Right lobe of liver (tissue), 6 donors: ENCODE results near the gene IKZF5. TPM values are rescaled to one million over a fixed set of nuclear protein-coding genes. Genes with fewer than 3 reads are reported as not detected.

Experiments used
- ATAC-seq, 4 donors: fragments of 200-7000 bp; cut with Tn5 transposase; one replicate each; pipeline ENCODE4 v1.9.1; 2020; ENCODE audit warnings: mild to moderate bottlenecking in 4 of 4, moderate library complexity in 4 of 4
- DNase-seq, 3 donors: peaks; one replicate each; pipeline ENCODE4 v3.0.0-alpha.2; 2020
- H3K27ac ChIP-seq, 3 donors: fragments of 200-600 bp; one replicate each; pipeline ENCODE4 v1.8.0; 2022
- H3K27me3 ChIP-seq, 2 donors: fragments of 200-600 bp; one replicate each; pipeline ENCODE4 v1.8.0; 2022
- H3K36me3 ChIP-seq, 4 donors: fragments of 200-600 bp; sonication (generic) in 1 of 4; one replicate each; pipeline versions ENCODE4 v1.5.1 to v1.8.0; 2017 to 2022; ENCODE audit warnings: control low read depth in 1 of 4
- H3K4me1 ChIP-seq, 4 donors: fragments of 200-600 bp; sonication (generic) in 1 of 4; one replicate each; pipeline versions ENCODE4 v1.5.1 to v1.8.0; 2017 to 2022; ENCODE audit warnings: control low read depth in 1 of 4
- H3K4me3 ChIP-seq, 3 donors: fragments of 200-600 bp; one replicate each; pipeline ENCODE4 v1.8.0; 2022
- H3K9me3 ChIP-seq, 4 donors: fragments of 200-600 bp; sonication (generic) in 1 of 4; one replicate each; pipeline versions ENCODE4 v1.5.1 to v1.8.0; 2017 to 2022; ENCODE audit warnings: control low read depth in 1 of 4
- POLR2A ChIP-seq: fragments of 450-650 bp; IDR thresholded peaks from one replicate; pipeline ENCODE4 v1.6.1; 2017; ENCODE audit warnings: antibody characterized with exemption, mild to moderate bottlenecking
- WGBS: methylation state at CpG from one replicate; pipeline ENCODE4 v1.1.6; 2018; ENCODE audit warnings: low coverage, low lambda C conversion rate; ENCODE audit not compliant: insufficient coverage; ENCODE audit errors: missing lambda C conversion rate; 5-methylcytosine and 5-hydroxymethylcytosine counted together
- intact Hi-C, 2 donors: fragments of 100-400 bp; cut with DNase I; formaldehyde crosslinking; loops; one replicate each; pipeline versions ENCODE4 v1.11.2 to v1.14.1; 2022
- total RNA-seq, 6 experiments: library from RNA; depleted of rRNA in 2 of 6; stranded (reverse); fragments of >200 nt in 2 of 6; fragmentation: NEBNext Ultra II Directional in 3 of 6; extraction: Animal tissue kit (Norgen Biotek cat#: 25700) in 3 of 6; gene quantifications; one replicate each; pipeline versions ENCODE4 v1.1.0 to v1.2.4, GENCODE V29; 2016 to 2023
- TF ChIP-seq, protein P1 (sequence below), 4 donors: fragments of 200-600 bp in 3 of 4; fragments of 450-650 bp in 1 of 4; IDR thresholded peaks; one replicate each; pipeline versions ENCODE4 v1.5.1 to v1.8.0; 2016 to 2022; ENCODE audit warnings: antibody characterized with exemption in 4 of 4, mild to moderate bottlenecking in 2 of 4
- donor health status: DM: no; HTN: yes; CAD: no.
- donor health status: DM: no; HTN: no; CAD: no.
- donor health status: DM: no; HTN: no; CAD: no.
- donor health status: DM: no; HTN: yes; CAD: no.
- donor health status: DM: no; HTN: yes; CAD: no.

Gene IKZF5
- total RNA-seq, 6 experiments from 2014 or later, result 4.1 to 15.8 (median 8.3) TPM

DNA sequence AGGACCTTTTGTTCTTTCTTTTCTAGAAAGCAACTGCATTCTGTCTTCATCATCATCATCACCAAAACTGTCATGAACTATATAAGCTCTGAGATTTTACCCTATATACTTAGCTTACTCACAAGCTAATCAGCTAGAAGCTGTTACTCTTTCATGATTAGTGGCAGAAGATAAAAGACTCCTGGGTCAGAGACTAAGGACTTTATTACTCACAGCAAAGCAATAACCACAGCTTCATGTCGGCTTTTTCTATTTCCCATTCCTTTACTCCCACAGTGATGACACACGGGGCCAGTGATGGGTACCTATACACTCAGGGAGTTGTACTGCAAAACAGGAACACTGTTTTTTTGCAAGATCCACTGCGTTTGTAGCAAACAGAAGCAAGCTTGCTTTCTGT lies 46.2 kb downstream of the IKZF5 start:
- no peak for DNase-seq
- Histone ChIP-seq H3K9me3 (no peaks in the 10 kb centered on the region), H3K4me1 (no peaks in the 10 kb centered on the region), H3K27me3 (no peaks in the 10 kb centered on the region), H3K27ac (no peak overlapping the region), H3K4me3 (no peak overlapping the region), H3K36me3 (no peaks in the 10 kb centered on the region)
- TF ChIP-seq, protein P1, sequence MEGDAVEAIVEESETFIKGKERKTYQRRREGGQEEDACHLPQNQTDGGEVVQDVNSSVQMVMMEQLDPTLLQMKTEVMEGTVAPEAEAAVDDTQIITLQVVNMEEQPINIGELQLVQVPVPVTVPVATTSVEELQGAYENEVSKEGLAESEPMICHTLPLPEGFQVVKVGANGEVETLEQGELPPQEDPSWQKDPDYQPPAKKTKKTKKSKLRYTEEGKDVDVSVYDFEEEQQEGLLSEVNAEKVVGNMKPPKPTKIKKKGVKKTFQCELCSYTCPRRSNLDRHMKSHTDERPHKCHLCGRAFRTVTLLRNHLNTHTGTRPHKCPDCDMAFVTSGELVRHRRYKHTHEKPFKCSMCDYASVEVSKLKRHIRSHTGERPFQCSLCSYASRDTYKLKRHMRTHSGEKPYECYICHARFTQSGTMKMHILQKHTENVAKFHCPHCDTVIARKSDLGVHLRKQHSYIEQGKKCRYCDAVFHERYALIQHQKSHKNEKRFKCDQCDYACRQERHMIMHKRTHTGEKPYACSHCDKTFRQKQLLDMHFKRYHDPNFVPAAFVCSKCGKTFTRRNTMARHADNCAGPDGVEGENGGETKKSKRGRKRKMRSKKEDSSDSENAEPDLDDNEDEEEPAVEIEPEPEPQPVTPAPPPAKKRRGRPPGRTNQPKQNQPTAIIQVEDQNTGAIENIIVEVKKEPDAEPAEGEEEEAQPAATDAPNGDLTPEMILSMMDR (IDR thresholded peaks at IDR 0.05), result no peak
- TF ChIP-seq POLR2A, result no peak
- no peak for ATAC-seq
- intact Hi-C loops, result no loop called here
- WGBS, result 45% methylated on average over 3 of the region's 3 CpGs

DNA sequence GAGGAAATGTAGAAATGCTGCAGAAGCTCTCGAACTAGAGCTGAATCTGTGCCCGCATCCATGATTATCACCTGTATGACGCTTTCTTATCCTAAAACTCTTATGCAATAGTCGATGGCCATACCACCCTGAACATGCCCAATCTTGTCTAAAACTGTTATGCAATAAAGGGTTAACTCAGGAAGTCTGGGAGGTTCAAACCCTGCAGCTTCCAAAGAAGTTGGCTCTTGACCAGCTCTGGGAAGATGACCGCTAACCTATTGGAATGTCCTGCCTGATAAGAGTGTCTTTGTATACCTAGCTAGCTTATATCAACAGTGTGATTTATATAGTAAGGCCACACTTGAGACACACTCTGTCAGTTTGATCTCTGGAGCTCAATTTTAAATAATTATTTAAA lies 51.1 kb downstream of the IKZF5 start:
- no peaks in the 10 kb centered on the region for H3K9me3 ChIP-seq
- no peaks in the 10 kb centered on the region for H3K36me3 ChIP-seq
- ATAC-seq (no peak), DNase-seq (no peak)
- WGBS, result 68% methylated on average over 5 of the region's 5 CpGs
- no peak overlapping the region for H3K4me3 ChIP-seq
- H3K27me3 ChIP-seq, result no peaks in the 10 kb centered on the region
- peaks cover 0 to 9% (median 0%) of the 10 kb centered on the region in 4 donors for H3K4me1 ChIP-seq
- H3K27ac ChIP-seq, result no peak overlapping the region
- intact Hi-C loops, result no loop called here
- TF ChIP-seq POLR2A, result no peak
- TF ChIP-seq, protein P1 (IDR thresholded peaks at IDR 0.05), result no peak

- no peak for DNase-seq
- ATAC-seq, result no peak
- H3K9me3 ChIP-seq, result no peaks in the 10 kb centered on the region
- H3K36me3 ChIP-seq, result no peaks in the 10 kb centered on the region
- 100% methylated on average over 1 of the region's 1 CpG for WGBS
- no peak for TF ChIP-seq POLR2A
- TF ChIP-seq, protein P1 (IDR thresholded peaks at IDR 0.05), result no peak
- no peaks in the 10 kb centered on the region for H3K27me3 ChIP-seq
- H3K27ac ChIP-seq, result no peak overlapping the region
- H3K4me1 ChIP-seq, result peaks cover 0 to 13% (median 0%) of the 10 kb centered on the region in 4 donors
- H3K4me3 ChIP-seq, result no peak overlapping the region
- intact Hi-C loops, result no loop called here
These were observed 52.7 kb downstream of the IKZF5 start for GRCh38 chr10:122955892-122956291.

GRCh38 chr10:122954731-122955050 lies 53.9 kb downstream of the IKZF5 start:
- peaks cover 0 to 2% (median 0%) of the 10 kb centered on the region in 4 donors for H3K36me3 ChIP-seq
- DNase-seq (peak in 1 of 3 donors; percentile 57), ATAC-seq (no peak)
- no peak for TF ChIP-seq POLR2A
- TF ChIP-seq, protein P1 (IDR thresholded peaks at IDR 0.05), result no peak
- no peak overlapping the region for H3K27ac ChIP-seq
- peaks cover 0 to 13% (median 0%) of the 10 kb centered on the region in 4 donors for H3K4me1 ChIP-seq
- intact Hi-C loops, result no loop called here
- no peaks in the 10 kb centered on the region for H3K9me3 ChIP-seq
- H3K27me3 ChIP-seq, result no peaks in the 10 kb centered on the region
- 74% methylated on average over 9 of the region's 13 CpGs for WGBS
- peak overlapping the region in 2 of 3 donors; percentile 82 to 90 for H3K4me3 ChIP-seq
